OCI-LY7 (cell line): ENCODE results near the gene MRPS33. TPM values are rescaled to one million over a fixed set of nuclear protein-coding genes. Genes with fewer than 3 reads are reported as not detected.

Experiments
- BruUV-seq: library from RNA; stranded (reverse); fragments of 400-500 nt; replicated peaks from 2 replicates; lab custom pipeline; 2021; lab: Mats Ljungman, UMichigan
- CTCF ChIA-PET: fragments of 300-600 bp; sonication (Branson Sonifier 250); formaldehyde crosslinking; loops from one replicate; lab custom pipeline; 2022; ENCODE audit warnings: antibody characterized with exemption; ENCODE audit not compliant: unreplicated experiment; lab: Charles Lee
- POLR2A ChIA-PET: fragments of 300-600 bp; sonication (Branson Sonifier 250); formaldehyde crosslinking; loops from one replicate; lab custom pipeline; 2022; ENCODE audit warnings: antibody characterized with exemption; lab: Charles Lee
- DNase-seq: peaks from one replicate; pipeline ENCODE4 v3.0.0-alpha.2; 2015; ENCODE audit warnings: low spot score
- H2AFZ ChIP-seq: fragments of 200-600 bp; sonication (generic), shearing (Covaris generic); 2 replicates; pipeline ENCODE4 v1.6.1; 2014; ENCODE audit warnings: mild to moderate bottlenecking, antibody characterized with exemption, low read length, moderate library complexity
- H3K27ac ChIP-seq: fragments of 200-600 bp; sonication (generic); 2 replicates; pipeline ENCODE4 v1.5.1; 2014; ENCODE audit warnings: mixed run types, low read depth, mild to moderate bottlenecking, moderate library complexity, low read length, inconsistent platforms; ENCODE audit not compliant: poor library complexity, severe bottlenecking
- H3K36me3 ChIP-seq: fragments of 200-600 bp; sonication (generic); 2 replicates; pipeline ENCODE4 v1.6.1; 2014; ENCODE audit warnings: mild to moderate bottlenecking, antibody characterized with exemption, low read length, moderate library complexity, mixed read lengths; ENCODE audit not compliant: insufficient read depth
- H3K4me1 ChIP-seq: fragments of 200-600 bp; sonication (generic); 2 replicates; pipeline ENCODE4 v1.5.1; 2014; ENCODE audit warnings: mild to moderate bottlenecking, low read length; ENCODE audit not compliant: insufficient read depth, poor library complexity, severe bottlenecking
- H3K4me2 ChIP-seq: fragments of 200-600 bp; sonication (generic); 2 replicates; pipeline ENCODE4 v1.6.1; 2014; ENCODE audit warnings: mild to moderate bottlenecking, low read length
- H3K4me3 ChIP-seq: fragments of 200-600 bp; sonication (generic); 2 replicates; pipeline ENCODE4 v1.5.1; 2014; ENCODE audit warnings: mild to moderate bottlenecking, low read depth, low read length; ENCODE audit not compliant: poor library complexity, severe bottlenecking
- H3K79me2 ChIP-seq: fragments of 200-600 bp; sonication (generic); 2 replicates; pipeline ENCODE4 v1.6.1; 2016; ENCODE audit warnings: low read depth, mild to moderate bottlenecking, low read length, moderate library complexity, mixed read lengths; ENCODE audit not compliant: insufficient read depth
- H3K9me2 ChIP-seq: fragments of 200-600 bp; sonication (generic); 2 replicates; pipeline ENCODE4 v1.6.1; 2016; ENCODE audit warnings: mild to moderate bottlenecking, low read length, mixed read lengths; ENCODE audit not compliant: insufficient read depth
- H3K9me3 ChIP-seq: fragments of 200-600 bp; sonication (generic); 2 replicates; pipeline ENCODE4 v1.6.1; 2014; ENCODE audit warnings: mild to moderate bottlenecking, mixed run types, low read length, mixed read lengths
- H4K20me1 ChIP-seq: fragments of 200-600 bp; sonication (generic); 2 replicates; pipeline ENCODE4 v1.6.1; 2014; ENCODE audit warnings: mild to moderate bottlenecking, antibody characterized with exemption, low read length, moderate library complexity, mixed read lengths; ENCODE audit not compliant: insufficient read depth
- EZH2phosphoT487 ChIP-seq: fragments of 200-600 bp; sonication (generic); IDR thresholded peaks from 2 replicates; pipeline ENCODE4 v1.6.1; 2018; ENCODE audit warnings: low read depth, borderline replicate concordance, mild to moderate bottlenecking, mixed run types, antibody characterized with exemption, low read length, moderate library complexity, mixed read lengths
- intact Hi-C: fragments of 100-400 bp; cut with micrococcal nuclease; formaldehyde crosslinking; loops from one replicate; pipeline ENCODE4 v1.10.0; 2022; ENCODE audit not compliant: unreplicated experiment
- total RNA-seq, 2 experiments: library from RNA; depleted of rRNA in 1 of 2; stranded (reverse); fragments of >200 nt in 1 of 2; shearing (Covaris generic) in 1 of 2; gene quantifications; 2 replicates each; pipeline ENCODE4 v1.2.3, GENCODE V29; 2014 to 2022
- TF ChIP-seq, protein P1 (sequence below): fragments of 200-600 bp; sonication (generic); conservative IDR thresholded peaks from 2 replicates; pipeline ENCODE4 v1.5.1; 2014; ENCODE audit warnings: mild to moderate bottlenecking, antibody characterized with exemption, low read length, moderate library complexity, mixed read lengths

MRPS33 gene
- total RNA-seq, 2 experiments from 2014 or later = 21.1 to 71.9 TPM

DNA sequence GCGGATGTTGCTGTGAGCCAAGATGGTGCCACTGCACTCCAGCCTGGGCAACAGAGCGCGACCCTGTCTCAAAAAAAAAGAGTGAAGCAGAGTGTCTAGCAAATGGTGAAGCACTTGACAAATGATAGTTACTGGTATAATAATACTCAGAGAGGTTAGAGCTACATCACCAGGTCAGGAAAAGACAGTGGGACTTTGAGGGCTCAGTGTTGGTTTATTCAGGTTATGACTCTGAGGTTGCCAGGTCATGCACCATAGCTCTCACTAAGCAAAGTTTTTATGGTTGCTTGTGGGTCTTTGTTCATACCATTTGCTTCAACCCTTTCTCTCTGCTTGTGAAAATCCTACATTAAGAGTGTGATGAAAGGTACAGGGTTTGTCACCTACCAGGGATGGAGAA is 13.6 kb downstream of the MRPS33 start:
- POLR2A ChIA-PET = interaction anchor here (0.7 kb wide), 1 partner anchor 344 kb away, joined by 3 read pairs; no protein-coding TSS in a partner anchor
- Histone ChIP-seq H3K4me1 (no peaks in the 10 kb centered on the region), H3K79me2 (no peaks in the 10 kb centered on the region), H4K20me1 (no peaks in the 10 kb centered on the region), H3K9me2 (no peaks in the 10 kb centered on the region), H2AFZ (no peak overlapping the region), H3K36me3 (peaks cover 12% of the 10 kb centered on the region), H3K4me3 (no peak overlapping the region), H3K4me2 (no peak overlapping the region), H3K9me3 (no peaks in the 10 kb centered on the region), H3K27ac (no peak overlapping the region)
- BruUV-seq = no TSS peak
- DNase-seq = no peak
- TF ChIP-seq, protein P1, sequence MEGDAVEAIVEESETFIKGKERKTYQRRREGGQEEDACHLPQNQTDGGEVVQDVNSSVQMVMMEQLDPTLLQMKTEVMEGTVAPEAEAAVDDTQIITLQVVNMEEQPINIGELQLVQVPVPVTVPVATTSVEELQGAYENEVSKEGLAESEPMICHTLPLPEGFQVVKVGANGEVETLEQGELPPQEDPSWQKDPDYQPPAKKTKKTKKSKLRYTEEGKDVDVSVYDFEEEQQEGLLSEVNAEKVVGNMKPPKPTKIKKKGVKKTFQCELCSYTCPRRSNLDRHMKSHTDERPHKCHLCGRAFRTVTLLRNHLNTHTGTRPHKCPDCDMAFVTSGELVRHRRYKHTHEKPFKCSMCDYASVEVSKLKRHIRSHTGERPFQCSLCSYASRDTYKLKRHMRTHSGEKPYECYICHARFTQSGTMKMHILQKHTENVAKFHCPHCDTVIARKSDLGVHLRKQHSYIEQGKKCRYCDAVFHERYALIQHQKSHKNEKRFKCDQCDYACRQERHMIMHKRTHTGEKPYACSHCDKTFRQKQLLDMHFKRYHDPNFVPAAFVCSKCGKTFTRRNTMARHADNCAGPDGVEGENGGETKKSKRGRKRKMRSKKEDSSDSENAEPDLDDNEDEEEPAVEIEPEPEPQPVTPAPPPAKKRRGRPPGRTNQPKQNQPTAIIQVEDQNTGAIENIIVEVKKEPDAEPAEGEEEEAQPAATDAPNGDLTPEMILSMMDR = no peak
- TF ChIP-seq EZH2phosphoT487 = no peak
- CTCF ChIA-PET = no interaction called here
- intact Hi-C loops = no loop called here

DNA sequence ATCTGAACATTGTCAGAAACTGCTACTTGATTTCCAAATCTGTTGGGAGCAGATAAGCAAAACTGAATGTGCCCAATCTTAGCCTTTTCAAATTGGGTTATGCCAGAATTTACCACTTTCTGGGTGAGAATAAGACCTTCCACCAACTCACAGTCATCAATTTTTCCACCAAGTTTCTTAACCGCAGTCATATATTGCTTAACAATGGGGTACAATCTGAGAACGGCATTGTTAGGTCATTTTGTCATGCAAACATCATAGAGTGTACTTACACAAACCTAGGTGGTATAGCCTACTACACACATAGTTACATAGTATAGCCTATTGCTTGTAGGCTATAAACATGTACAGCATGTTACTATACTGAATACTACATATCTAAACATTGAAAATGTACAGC is 16.0 kb downstream of the MRPS33 start:
- no TSS peak for BruUV-seq
- no peaks in the 10 kb centered on the region for H3K9me3 ChIP-seq
- no peak overlapping the region for H3K4me3 ChIP-seq
- CTCF ChIA-PET = no interaction called here
- no peak overlapping the region for H2AFZ ChIP-seq
- no peak overlapping the region for H3K27ac ChIP-seq
- H3K36me3 ChIP-seq = no peaks in the 10 kb centered on the region
- no peaks in the 10 kb centered on the region for H3K79me2 ChIP-seq
- no peak overlapping the region for H3K4me2 ChIP-seq
- POLR2A ChIA-PET = no interaction called here
- no peaks in the 10 kb centered on the region for H3K4me1 ChIP-seq
- no peak for DNase-seq
- no peaks in the 10 kb centered on the region for H3K9me2 ChIP-seq
- H4K20me1 ChIP-seq = no peaks in the 10 kb centered on the region
- intact Hi-C loops = no loop called here
- TF ChIP-seq EZH2phosphoT487 = no peak
- TF ChIP-seq, protein P1 = no peak

GRCh38 chr7:140992422-140992821 is 22.3 kb downstream of the MRPS33 start:
- Histone ChIP-seq H3K4me2 (no peak overlapping the region), H4K20me1 (no peaks in the 10 kb centered on the region), H2AFZ (no peak overlapping the region), H3K4me1 (no peaks in the 10 kb centered on the region), H3K27ac (no peak overlapping the region), H3K9me2 (no peaks in the 10 kb centered on the region), H3K36me3 (no peaks in the 10 kb centered on the region), H3K79me2 (no peaks in the 10 kb centered on the region), H3K4me3 (no peak overlapping the region), H3K9me3 (no peaks in the 10 kb centered on the region)
- ChIA-PET POLR2A (interaction anchor here (1.3 kb wide), 1 partner anchor 22 kb away, joined by 3 read pairs; no protein-coding TSS in a partner anchor), CTCF (no interaction called here)
- TF ChIP-seq, protein P1 = no peak
- no peak for TF ChIP-seq EZH2phosphoT487
- no TSS peak for BruUV-seq
- DNase-seq = no peak
- intact Hi-C loops = no loop called here
